ENCODE measurements around the gene RPL27. TPM values are rescaled to one million over a fixed set of nuclear protein-coding genes. Genes with fewer than 3 reads are reported as not detected.
A peak's percentile ranks its signal among the peaks of the same experiment; 100 is the strongest.

Gene RPL27
- total and polyA plus RNA-seq, 2 of the 4 experiments (the other 2 are of a cell fraction) = 1,595 to 2,806 TPM

DNA sequence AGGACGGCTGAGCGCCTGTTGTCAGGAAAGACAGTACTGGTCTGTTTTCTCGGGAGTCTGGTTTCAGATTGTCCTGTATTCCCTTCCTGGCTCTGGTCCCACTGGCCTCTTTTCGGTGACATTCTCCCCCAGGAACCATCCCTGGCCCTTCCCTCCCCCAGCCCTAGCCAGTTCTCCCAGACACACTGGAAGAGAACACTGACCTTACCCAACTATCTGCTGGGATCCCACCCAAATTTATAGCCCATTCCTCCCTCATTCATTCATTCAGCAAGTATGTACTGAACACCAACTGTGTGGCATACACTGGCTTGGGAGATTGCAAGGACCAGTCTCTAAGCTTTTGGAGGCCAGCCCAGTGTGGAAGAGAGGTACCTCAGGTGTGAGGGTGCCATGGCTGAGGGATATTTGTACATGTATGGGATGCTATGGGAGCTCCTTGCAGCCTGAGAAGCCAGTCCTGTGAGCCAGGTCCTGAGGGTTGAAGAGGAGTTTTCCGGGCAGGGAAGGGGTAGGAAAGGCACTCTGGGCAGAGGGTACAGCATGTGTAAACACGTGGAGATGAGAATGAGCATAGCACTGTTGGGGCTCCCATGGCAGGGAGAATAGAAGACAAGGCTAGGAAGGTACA, 32.0 kb downstream of the RPL27 start:
- Histone ChIP-seq H3K9me3 (ENCODE audit: control insufficient read depth, insufficient read depth, low read length) (no peaks in the 10 kb centered on the region), H4K8ac (ENCODE audit: low read depth in 2 of 2, low read length in 2 of 2) (peak overlapping the region; percentile 17 to 47; a peak in 1 of 4 replicates), H2AK5ac (ENCODE audit: low read depth, low read length) (peak overlapping the region; percentile 20; the same call in 1 of the 2 replicates), H2AFZ (replicated peaks; ENCODE audit: low read length, poor library complexity) (peak overlapping the region; percentile 81), H3K4ac (ENCODE audit: low read depth, low read length) (no peak overlapping the region; the same call in 1 of the 2 replicates), H2AK9ac (replicated peaks; ENCODE audit: low read depth, low read length, poor library complexity) (no peak overlapping the region), H2BK15ac (ENCODE audit: low read depth, low read length) (no peak overlapping the region), H3K36me3 (ENCODE audit: control insufficient read depth, insufficient read depth, low read length) (no peaks in the 10 kb centered on the region), H4K5ac (ENCODE audit: low read depth, low read length) (no peak overlapping the region), H3K9ac (ENCODE audit: low read depth, low read length) (no peak overlapping the region), H3K14ac (replicated peaks; ENCODE audit: low read depth, low read length) (peak overlapping the region; percentile 71), H2BK120ac (ENCODE audit: low read depth, low read length) (no peak overlapping the region), H2BK5ac (ENCODE audit: low read depth, low read length, poor library complexity, severe bottlenecking) (no peak overlapping the region), H3K18ac (ENCODE audit: low read depth, low read length) (no peak overlapping the region), H4K20me1 (ENCODE audit: insufficient read depth, low read length) (no peaks in the 10 kb centered on the region), H3K27me3 (ENCODE audit: control insufficient read depth, insufficient read depth, low read length) (peaks cover 2% of the 10 kb centered on the region; the same call in 1 of the 2 replicates), H3K4me2 (ENCODE audit: low read depth, low read length) (no peak overlapping the region), H3K79me1 (ENCODE audit: low read depth in 1 of 2, low read length in 2 of 2) (no peaks in the 10 kb centered on the region), H4K91ac (ENCODE audit: insufficient read depth, low read depth, low read length) (no peak overlapping the region), H3K56ac (ENCODE audit: extremely low read depth, insufficient read depth, low read length) (no peak overlapping the region), H3K9me1 (ENCODE audit: insufficient read depth, low read length) (no peaks in the 10 kb centered on the region; the same call in 1 of the 2 replicates), H3K4me1 (ENCODE audit: control insufficient read depth, insufficient read depth, low read length) (peaks cover 6% of the 10 kb centered on the region; the same call in 1 of the 2 replicates), H2BK20ac (ENCODE audit: low read depth, low read length) (no peak overlapping the region; the same call in 1 of the 2 replicates), H3K23ac (ENCODE audit: low read depth, low read length) (no peak overlapping the region), H3K27ac (ENCODE audit: insufficient read depth, low read length) (no peak overlapping the region), H3K4me3 (ENCODE audit: insufficient read depth, low read depth, low read length) (no peak overlapping the region)
- DNase-seq = no peak
- ChIA-PET POLR2A (ENCODE audit: unreplicated experiment) (no interaction called here), CTCF (no interaction called here)
- no peak for ATAC-seq (ENCODE audit: low read depth)
- dilution Hi-C loops (cut with HindIII; ENCODE audit: low sequenced_read_pairs, unreplicated experiment) (no loop called here), in situ Hi-C loops (cut with MboI; ENCODE audit: low sequenced_read_pairs) (no loop called here), intact Hi-C loops (cut with micrococcal nuclease) (no loop called here)
- no TSS peak for BruUV-seq (replicated peaks)
- TF ChIP-seq NFE2L2 (IDR thresholded peaks at IDR 0.05; ENCODE audit: low read depth, low read length) (no peak), RAD21 (IDR thresholded peaks at IDR 0.05; ENCODE audit: low read length) (no peak), MAZ (IDR thresholded peaks at IDR 0.05; ENCODE audit: borderline replicate concordance, low read depth, low read length) (no peak), RCOR1 (IDR thresholded peaks at IDR 0.05; ENCODE audit: insufficient replicate concordance, low read length) (no peak), FOS (IDR thresholded peaks at IDR 0.05; ENCODE audit: low read depth, low read length) (no peak), BHLHE40 (IDR thresholded peaks at IDR 0.05; ENCODE audit: low read depth, low read length) (no peak), MAFK (IDR thresholded peaks at IDR 0.05; ENCODE audit: low read depth, low read length) (no peak)
- WGBS, 2 experiments (ENCODE audit: extremely low coverage in 2 of 2, insufficient read length in 1 of 2) = 80% methylated on average over 1 of the region's 6 CpGs; no CpG with 5 or more reads in 1 of the 2 experiments

Data from IMR-90 (cell line).